Lung (tissue), 12 donors: ENCODE data around the gene DLST. TPM values are rescaled to one million over a fixed set of nuclear protein-coding genes. Genes with fewer than 3 reads are reported as not detected.
"Not testable (repeated sequence)": the region's sequence is repeated elsewhere in the genome, so short reads cannot be mapped to it uniquely, and the experiment has no call there.

Source experiments
- ATAC-seq: fragments of 200-7000 bp; cut with Tn5 transposase; one replicate; pipeline ENCODE4 v1.9.1; 2020; ENCODE audit warnings: moderate number of reproducible peaks; ENCODE audit not compliant: insufficient read depth, low FRiP score
- DNase-seq, 3 donors: peaks; one replicate each; pipeline ENCODE4 v3.0.0-alpha.2; 2013 to 2017
- H3K27ac ChIP-seq, 2 donors: one replicate each; pipeline ENCODE4 v1.5.1; 2013; ENCODE audit warnings: mild to moderate bottlenecking in 2 of 2, moderate library complexity in 2 of 2, control low read depth in 1 of 2, inconsistent platforms in 1 of 2, low read depth in 1 of 2, low read length in 1 of 2
- H3K27me3 ChIP-seq, 3 donors: one replicate each; pipeline ENCODE4 v1.5.1; 2013; ENCODE audit warnings: low read length in 2 of 3; ENCODE audit not compliant: control insufficient read depth in 3 of 3, insufficient read depth in 3 of 3
- H3K36me3 ChIP-seq, 4 donors: one replicate each; pipeline ENCODE4 v1.5.1; 2013; ENCODE audit warnings: low read length in 4 of 4, mild to moderate bottlenecking in 1 of 4, moderate library complexity in 1 of 4; ENCODE audit not compliant: control insufficient read depth in 4 of 4, insufficient read depth in 4 of 4
- H3K4me1 ChIP-seq, 5 donors: one replicate each; pipeline ENCODE4 v1.5.1; 2013; ENCODE audit warnings: low read length in 5 of 5, mild to moderate bottlenecking in 2 of 5, moderate library complexity in 1 of 5; ENCODE audit not compliant: control insufficient read depth in 5 of 5, insufficient read depth in 5 of 5
- H3K4me3 ChIP-seq: one replicate; pipeline ENCODE4 v1.5.1; 2013; ENCODE audit warnings: mild to moderate bottlenecking, control low read depth, moderate library complexity
- H3K9ac ChIP-seq, 2 donors: one replicate each; pipeline ENCODE4 v1.5.1; 2013; ENCODE audit warnings: low read length in 2 of 2, control low read depth in 1 of 2; ENCODE audit not compliant: insufficient read depth in 1 of 2
- H3K9me3 ChIP-seq, 4 donors: one replicate each; pipeline ENCODE4 v1.5.1; 2013; ENCODE audit warnings: low read length in 3 of 4, mild to moderate bottlenecking in 1 of 4, moderate library complexity in 1 of 4; ENCODE audit not compliant: control insufficient read depth in 4 of 4, insufficient read depth in 3 of 4
- WGBS, 2 donors: extraction: QIAGEN DNeasy Blood & Tissue Kit; methylation state at CpG; one replicate each; pipeline ENCODE4 v1.1.7; 2013; 5-methylcytosine and 5-hydroxymethylcytosine counted together
- polyA plus RNA-seq, 2 donors: library from polyadenylated mRNA; stranded (reverse); fragments of 200-250 nt; gene quantifications; one replicate each; pipeline ENCODE4 v1.2.1, GENCODE V29; 2013
- total RNA-seq, 2 donors: library from RNA; depleted of rRNA in 1 of 2; stranded (reverse); fragments of >200 nt in 1 of 2; gene quantifications; one replicate each; pipeline ENCODE4 v1.2.1, GENCODE V29; 2014 to 2021
- TF ChIP-seq, protein P1 (sequence below): IDR thresholded peaks from 2 replicates; pipeline ENCODE4 v1.5.1; 2012; ENCODE audit warnings: mild to moderate bottlenecking; ENCODE audit errors: control extremely low read depth, extremely low read depth
- donor health status: control.
- donor health status: control.
- donor health status: Bipolar disorder and iron deficiency.
- donor health status: healthy.
- donor health status: DM: yes; HTN: yes; CAD: no.

The DLST gene
- total and polyA plus RNA-seq, 4 donors = 37.3 to 79.1 (median 69.5) TPM

DNA sequence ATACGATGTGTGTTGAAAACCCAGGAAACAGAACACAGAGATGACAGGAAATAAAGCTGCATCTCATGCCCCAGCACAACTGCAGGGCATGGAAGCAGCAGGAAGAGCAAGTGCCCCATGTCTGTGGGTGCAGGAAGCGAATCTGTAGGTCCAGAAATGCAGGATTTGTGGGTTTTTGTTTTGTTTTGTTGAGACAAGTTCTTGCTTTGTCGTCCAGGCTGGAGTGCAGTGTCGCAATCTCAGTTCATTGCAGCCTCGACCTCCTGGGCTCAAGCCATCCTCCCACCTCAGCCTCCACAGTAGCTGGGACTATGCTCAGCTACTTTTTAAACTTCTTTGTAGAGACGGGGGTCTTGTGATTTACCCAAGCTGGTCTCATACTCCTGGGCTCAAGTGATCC lies 47.5 kb downstream of the DLST start:
- H3K4me1 ChIP-seq = peaks cover 3 to 18% (median 7%) of the 10 kb centered on the region in 5 donors
- H3K9ac ChIP-seq = no peak overlapping the region
- no peak overlapping the region for H3K27ac ChIP-seq
- ATAC-seq = no peak
- WGBS, 2 donors = 49 to 61% methylated on average over 6 of the region's 6 CpGs
- no peak for DNase-seq
- H3K36me3 ChIP-seq = no peaks in the 10 kb centered on the region
- H3K9me3 ChIP-seq = no peaks in the 10 kb centered on the region
- no peak overlapping the region for H3K4me3 ChIP-seq
- H3K27me3 ChIP-seq = peaks cover 0 to 5% (median 5%) of the 10 kb centered on the region in 3 donors
- TF ChIP-seq, protein P1, sequence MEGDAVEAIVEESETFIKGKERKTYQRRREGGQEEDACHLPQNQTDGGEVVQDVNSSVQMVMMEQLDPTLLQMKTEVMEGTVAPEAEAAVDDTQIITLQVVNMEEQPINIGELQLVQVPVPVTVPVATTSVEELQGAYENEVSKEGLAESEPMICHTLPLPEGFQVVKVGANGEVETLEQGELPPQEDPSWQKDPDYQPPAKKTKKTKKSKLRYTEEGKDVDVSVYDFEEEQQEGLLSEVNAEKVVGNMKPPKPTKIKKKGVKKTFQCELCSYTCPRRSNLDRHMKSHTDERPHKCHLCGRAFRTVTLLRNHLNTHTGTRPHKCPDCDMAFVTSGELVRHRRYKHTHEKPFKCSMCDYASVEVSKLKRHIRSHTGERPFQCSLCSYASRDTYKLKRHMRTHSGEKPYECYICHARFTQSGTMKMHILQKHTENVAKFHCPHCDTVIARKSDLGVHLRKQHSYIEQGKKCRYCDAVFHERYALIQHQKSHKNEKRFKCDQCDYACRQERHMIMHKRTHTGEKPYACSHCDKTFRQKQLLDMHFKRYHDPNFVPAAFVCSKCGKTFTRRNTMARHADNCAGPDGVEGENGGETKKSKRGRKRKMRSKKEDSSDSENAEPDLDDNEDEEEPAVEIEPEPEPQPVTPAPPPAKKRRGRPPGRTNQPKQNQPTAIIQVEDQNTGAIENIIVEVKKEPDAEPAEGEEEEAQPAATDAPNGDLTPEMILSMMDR = no peak

DNA sequence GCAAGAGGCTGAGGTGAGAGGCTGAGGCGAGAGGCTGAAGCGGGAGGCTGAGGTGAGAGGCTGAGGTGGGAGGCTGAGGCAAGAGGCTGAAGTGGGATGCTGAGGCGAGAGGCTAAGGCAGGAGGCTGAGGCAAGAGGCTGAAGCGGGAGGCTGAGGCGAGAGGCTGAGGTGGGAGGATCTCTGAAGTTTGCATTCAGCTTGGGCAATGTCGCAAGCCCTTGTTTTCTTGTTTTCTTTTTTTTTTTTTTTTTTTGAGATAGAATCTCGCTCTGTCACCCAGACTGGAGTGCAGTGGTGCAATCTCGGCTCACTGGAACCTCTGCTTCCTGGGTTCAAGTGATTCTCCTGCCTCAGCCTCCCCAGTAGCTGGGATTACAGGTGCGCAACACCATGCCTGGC lies 50.0 kb downstream of the DLST start:
- 80 to 87% methylated on average over 8 to 9 of the region's 9 CpGs for WGBS, 2 donors
- H3K4me3 ChIP-seq, DNase-seq, H3K9ac ChIP-seq, H3K9me3 ChIP-seq, H3K36me3 ChIP-seq, H3K27ac ChIP-seq, H3K27me3 ChIP-seq, ATAC-seq: not testable (repeated sequence)
- H3K4me1 ChIP-seq = peaks cover 7 to 35% (median 15%) of the 10 kb centered on the region in 5 donors

DNA sequence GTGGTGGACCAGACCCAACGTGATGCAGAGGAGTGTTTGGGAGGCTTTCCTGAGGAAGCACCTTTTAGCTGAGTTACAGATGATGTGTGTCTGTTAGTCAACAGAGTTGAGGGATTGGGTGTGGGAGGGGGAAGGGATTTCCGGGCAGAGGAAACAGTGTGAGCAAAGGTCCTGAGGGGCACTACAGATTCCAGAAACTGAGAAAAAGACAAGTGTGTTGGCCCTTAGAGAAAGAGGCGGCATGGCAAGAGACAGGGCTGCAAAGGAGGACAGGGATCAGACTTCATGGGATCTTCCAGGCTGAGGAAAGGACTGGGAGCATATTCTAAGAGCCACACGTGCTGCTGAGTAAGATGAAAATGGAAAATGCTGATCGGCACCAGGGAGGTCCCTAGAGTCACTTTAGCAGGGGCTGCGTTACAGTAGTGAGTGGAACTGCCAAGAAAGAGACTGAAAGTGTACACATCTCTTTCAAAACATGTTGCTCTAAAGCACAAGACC lies 50.7 kb downstream of the DLST start:
- Histone ChIP-seq H3K4me3 (no peak overlapping the region), H3K9me3 (no peaks in the 10 kb centered on the region), H3K4me1 (peaks cover 7 to 35% (median 15%) of the 10 kb centered on the region in 5 donors), H3K36me3 (no peaks in the 10 kb centered on the region), H3K9ac (no peak overlapping the region), H3K27ac (peak overlapping the region in 1 of 2 donors; percentile 57), H3K27me3 (peaks cover 0 to 5% (median 0%) of the 10 kb centered on the region in 3 donors)
- TF ChIP-seq, protein P1 = no peak
- ATAC-seq (peak; percentile 32), DNase-seq (peak in 2 of 3 donors; percentile 67 to 72)
- WGBS, 2 donors = 17 to 19% methylated on average over 6 of the region's 6 CpGs

DNA sequence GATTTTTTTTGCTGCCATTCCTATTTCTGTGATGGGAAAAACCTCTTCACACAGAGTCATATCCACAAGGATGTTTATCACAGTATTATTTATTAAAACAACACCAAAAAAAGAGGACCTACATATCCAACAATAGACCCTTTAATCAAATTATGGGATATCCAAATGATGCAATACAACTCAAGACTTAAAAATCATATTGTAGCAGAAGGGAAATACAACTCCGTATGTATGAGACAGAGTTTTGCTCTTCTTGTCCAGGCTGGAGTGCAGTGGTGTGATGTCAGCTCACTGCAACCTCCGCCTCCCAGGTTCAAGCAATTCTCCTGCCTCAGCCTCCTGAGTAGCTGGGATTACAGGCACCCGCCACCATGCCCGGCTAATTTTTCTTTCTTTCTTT lies 51.2 kb downstream of the DLST start:
- not testable (repeated sequence) for H3K27ac ChIP-seq, ATAC-seq, H3K9me3 ChIP-seq, DNase-seq, H3K36me3 ChIP-seq, H3K4me3 ChIP-seq, H3K27me3 ChIP-seq, H3K9ac ChIP-seq
- WGBS, 2 donors = 65 to 81% methylated on average over 4 of the region's 4 CpGs
- H3K4me1 ChIP-seq = peaks cover 7 to 35% (median 15%) of the 10 kb centered on the region in 5 donors
